GM23338 (cell line): ENCODE results near the gene STK24. TPM values are rescaled to one million over a fixed set of nuclear protein-coding genes. Genes with fewer than 3 reads are reported as not detected.

Source experiments
- ATAC-seq: fragments of 200-7000 bp; cut with Tn5 transposase; 3 replicates; pipeline ENCODE4 v1.9.1; 2020
- DNase-seq: peaks from one replicate; pipeline ENCODE4 v3.0.0-alpha.2; 2015; ENCODE audit warnings: low spot score
- H2AFZ ChIP-seq: fragments of 200-600 bp; sonication (generic); 2 replicates; pipeline ENCODE4 v1.8.0; 2016; ENCODE audit warnings: antibody characterized with exemption, mild to moderate bottlenecking, moderate library complexity
- H3F3A ChIP-seq: fragments of 200-600 bp; sonication (generic); replicated peaks from 2 replicates; pipeline ENCODE4 v1.8.0; 2017; ENCODE audit warnings: antibody characterized with exemption, mixed run types, low read depth
- H3K27ac ChIP-seq: fragments of 200-600 bp; sonication (generic); 2 replicates; pipeline ENCODE4 v1.6.1; 2016; ENCODE audit warnings: low read depth
- H3K27me3 ChIP-seq: fragments of 200-600 bp; sonication (generic); 2 replicates; pipeline ENCODE4 v1.8.0; 2016; ENCODE audit warnings: mild to moderate bottlenecking, mixed run types, moderate library complexity; ENCODE audit not compliant: insufficient read depth
- H3K36me3 ChIP-seq: fragments of 200-600 bp; sonication (generic); 2 replicates; pipeline ENCODE4 v1.8.0; 2016; ENCODE audit warnings: mild to moderate bottlenecking; ENCODE audit not compliant: insufficient read depth
- H3K4me1 ChIP-seq: fragments of 200-600 bp; sonication (generic); 2 replicates; pipeline ENCODE4 v1.8.0; 2016; ENCODE audit warnings: mild to moderate bottlenecking, moderate library complexity; ENCODE audit not compliant: insufficient read depth
- H3K4me2 ChIP-seq: fragments of 200-600 bp; sonication (generic); 2 replicates; pipeline ENCODE4 v1.7.1; 2017; ENCODE audit warnings: mixed run types
- H3K4me3 ChIP-seq: fragments of 200-600 bp; sonication (generic); 2 replicates; pipeline ENCODE4 v1.6.1; 2016; ENCODE audit warnings: mixed run types
- H3K79me2 ChIP-seq: fragments of 200-600 bp; sonication (generic); replicated peaks from 2 replicates; pipeline ENCODE4 v1.8.0; 2017; ENCODE audit warnings: mild to moderate bottlenecking; ENCODE audit not compliant: insufficient read depth
- H3K9me2 ChIP-seq: fragments of 200-600 bp; sonication (generic); 2 replicates; pipeline ENCODE4 v1.8.0; 2017; ENCODE audit not compliant: insufficient read depth
- H4K20me1 ChIP-seq: fragments of 200-600 bp; sonication (generic); replicated peaks from 2 replicates; pipeline ENCODE4 v1.8.0; 2017; ENCODE audit warnings: mild to moderate bottlenecking; ENCODE audit not compliant: insufficient read depth
- H3K27ac Mint-ChIP-seq: 2 replicates; pipeline ENCODE4 v1.8.0; 2020; ENCODE audit warnings: inconsistent platforms, mild to moderate bottlenecking, moderate library complexity, mixed read lengths
- H3K27me3 Mint-ChIP-seq: 3 replicates; pipeline ENCODE4 v1.8.0; 2022; ENCODE audit warnings: low read depth, mild to moderate bottlenecking, moderate library complexity, mixed read lengths, inconsistent platforms; ENCODE audit not compliant: insufficient read depth, poor library complexity
- H3K36me3 Mint-ChIP-seq: 3 replicates; pipeline ENCODE4 v1.8.0; 2021; ENCODE audit warnings: low read depth, mild to moderate bottlenecking, inconsistent platforms, moderate library complexity, mixed read lengths
- H3K4me1 Mint-ChIP-seq: 3 replicates; pipeline ENCODE4 v1.8.0; 2020; ENCODE audit warnings: mild to moderate bottlenecking, inconsistent platforms, mixed read lengths
- H3K4me3 Mint-ChIP-seq: 3 replicates; pipeline ENCODE4 v1.8.0; 2021; ENCODE audit warnings: moderate library complexity, mild to moderate bottlenecking, inconsistent platforms, mixed read lengths
- H3K9me3 Mint-ChIP-seq: 3 replicates; pipeline ENCODE4 v1.8.0; 2020; ENCODE audit warnings: moderate library complexity, mild to moderate bottlenecking, inconsistent platforms, mixed read lengths
- CREB1 ChIP-seq: fragments of 250-450 bp; sonication (Bioruptor Pico); IDR thresholded peaks from 2 replicates; pipeline ENCODE4 v1.5.0; 2020; ENCODE audit warnings: low read depth, mild to moderate bottlenecking, moderate library complexity
- CTCF ChIP-seq, 2 experiments: fragments of 200-600 bp in 1 of 2; sonication (generic) in 1 of 2; conservative IDR thresholded peaks; 2 replicates each; pipeline versions ENCODE4 v1.5.1 to v1.6.1; 2016 to 2017; ENCODE audit warnings: antibody characterized with exemption in 2 of 2, low read depth in 2 of 2, mild to moderate bottlenecking in 2 of 2, moderate library complexity in 1 of 2
- ETS1 ChIP-seq: IDR thresholded peaks from 2 replicates; pipeline ENCODE4 v1.6.1; 2016; ENCODE audit warnings: antibody characterized with exemption
- EZH2 ChIP-seq: fragments of 200-600 bp; sonication (generic); IDR thresholded peaks from one replicate; pipeline ENCODE4 v1.8.0; 2017; ENCODE audit warnings: antibody characterized with exemption, mild to moderate bottlenecking, low read depth; ENCODE audit not compliant: unreplicated experiment
- EZH2phosphoT487 ChIP-seq: fragments of 200-600 bp; sonication (generic); IDR thresholded peaks from one replicate; pipeline ENCODE4 v1.8.1; 2018; ENCODE audit warnings: antibody characterized with exemption; ENCODE audit not compliant: unreplicated experiment
- JUNB ChIP-seq: IDR thresholded peaks from one replicate; pipeline ENCODE4 v1.6.1; 2016; ENCODE audit warnings: antibody characterized with exemption; ENCODE audit not compliant: unreplicated experiment
- NANOG ChIP-seq: IDR thresholded peaks from 2 replicates; pipeline ENCODE4 v1.6.1; 2016; ENCODE audit warnings: antibody characterized with exemption, borderline replicate concordance
- POLR2AphosphoS5 ChIP-seq: IDR thresholded peaks from 2 replicates; pipeline ENCODE4 v1.6.1; 2016; ENCODE audit warnings: antibody characterized with exemption, low read depth
- STAT1 ChIP-seq: IDR thresholded peaks from one replicate; pipeline ENCODE4 v1.6.1; 2016; ENCODE audit warnings: antibody characterized with exemption; ENCODE audit not compliant: unreplicated experiment
- ZNF114 ChIP-seq: fragments of 250-450 bp; sonication (Bioruptor Pico); IDR thresholded peaks from 2 replicates; pipeline ENCODE4 v1.5.0; 2020; ENCODE audit warnings: mild to moderate bottlenecking, moderate library complexity
- ZNF331 ChIP-seq: fragments of 250-450 bp; sonication (Bioruptor Pico); IDR thresholded peaks from 2 replicates; pipeline ENCODE4 v1.5.0; 2020; ENCODE audit warnings: low read depth, mild to moderate bottlenecking, moderate library complexity
- polyA plus RNA-seq: library from polyadenylated mRNA; unstranded; fragments of >200 nt; fragmentation: Nextera tagmentation; extraction: Ambion mirVana; gene quantifications from 2 replicates; pipeline ENCODE4 v1.2.1, GENCODE V29; 2016
- total RNA-seq: library from RNA; depleted of rRNA; stranded (reverse); fragments of >200 nt; shearing (Covaris generic); gene quantifications from 2 replicates; pipeline ENCODE4 v1.2.3, GENCODE V29; 2014

STK24 gene
- total and polyA plus RNA-seq, 2 experiments from 2014 or later: 56.5 to 144 TPM

GRCh38 chr13:98443800-98444325, 133.0 kb downstream of the STK24 start (continued):
- TF ChIP-seq CTCF (conservative IDR thresholded peaks at IDR 0.05; ENCODE audit: low read depth in 2 of 2): no peak
- TF ChIP-seq ZNF114: no peak
- no peak for TF ChIP-seq ZNF331 (CRISPR knock-in tag)
- TF ChIP-seq JUNB: no peak
- no peak for TF ChIP-seq POLR2AphosphoS5

- Mint-ChIP-seq H3K36me3 (peaks cover 30% of the 10 kb centered on the region), H3K27ac (peak overlapping the region; percentile 59; the same call in 1 of the 2 replicates), H3K27me3 (peaks cover 29% of the 10 kb centered on the region), H3K4me1 (peaks cover 12% of the 10 kb centered on the region), H3K4me3 (no peak overlapping the region), H3K9me3 (no peaks in the 10 kb centered on the region; the same call in 2 of the 3 replicates)
- H3K4me3 ChIP-seq: no peak overlapping the region
- no peak overlapping the region for H3K27ac ChIP-seq
- peaks cover 5% of the 10 kb centered on the region for H3K4me1 ChIP-seq
- no peaks in the 10 kb centered on the region for H4K20me1 ChIP-seq
- no peaks in the 10 kb centered on the region for H3K27me3 ChIP-seq
- ATAC-seq: no peak
- no peaks in the 10 kb centered on the region for H3K79me2 ChIP-seq
- no peaks in the 10 kb centered on the region for H3F3A ChIP-seq
- no peak for DNase-seq
- no peak overlapping the region for H3K4me2 ChIP-seq
- 0 out of 2 replicates have a peak, but pooled peaks cover 4% of the 10 kb centered on the region for H3K36me3 ChIP-seq
- TF ChIP-seq STAT1 (no peak), CTCF (conservative IDR thresholded peaks at IDR 0.05; ENCODE audit: low read depth in 2 of 2) (no peak)
- H2AFZ ChIP-seq: no peak overlapping the region
- no peaks in the 10 kb centered on the region for H3K9me2 ChIP-seq
Measured at GRCh38 chr13:98443329-98443728, 133.6 kb downstream of the STK24 start.

- peaks cover 24% of the 10 kb centered on the region for H3K36me3 Mint-ChIP-seq
- Histone ChIP-seq H4K20me1 (no peaks in the 10 kb centered on the region), H3K36me3 (0 out of 2 replicates have a peak, but pooled peaks cover 4% of the 10 kb centered on the region), H3K27me3 (no peaks in the 10 kb centered on the region), H3K9me2 (no peaks in the 10 kb centered on the region), H3K79me2 (no peaks in the 10 kb centered on the region), H2AFZ (no peak overlapping the region), H3K27ac (no peak overlapping the region), H3F3A (no peaks in the 10 kb centered on the region), H3K4me3 (no peak overlapping the region), H3K4me1 (peaks cover 5% of the 10 kb centered on the region), H3K4me2 (no peak overlapping the region)
- H3K9me3 Mint-ChIP-seq: no peaks in the 10 kb centered on the region; the same call in 2 of the 3 replicates
- H3K27me3 Mint-ChIP-seq: peaks cover 24% of the 10 kb centered on the region
- no peak for DNase-seq
- H3K27ac Mint-ChIP-seq: no peak overlapping the region; the same call in 1 of the 2 replicates
- H3K4me3 Mint-ChIP-seq: no peak overlapping the region
- peaks cover 8% of the 10 kb centered on the region for H3K4me1 Mint-ChIP-seq
- no peak for ATAC-seq
- TF ChIP-seq ZNF331 (CRISPR knock-in tag): no peak
- no peak for TF ChIP-seq STAT1
- no peak for TF ChIP-seq ZNF114
- TF ChIP-seq NANOG: no peak
- no peak for TF ChIP-seq CTCF (conservative IDR thresholded peaks at IDR 0.05; ENCODE audit: low read depth in 2 of 2)
- TF ChIP-seq CREB1 (CRISPR knock-in tag): no peak
- no peak for TF ChIP-seq ETS1
- TF ChIP-seq JUNB: no peak
- no peak for TF ChIP-seq EZH2phosphoT487
- TF ChIP-seq EZH2: no peak
Measured at GRCh38 chr13:98442391-98443230, 134.3 kb downstream of the STK24 start.
